GM21576 (cell line): ENCODE measurements around the gene CPNE2.
"Not testable (repeated sequence)": the region's sequence is repeated elsewhere in the genome, so short reads cannot be mapped to it uniquely, and the experiment has no call there.

Source experiments
- ATAC-seq: cut with Tn5 transposase; IDR thresholded peaks from one replicate; pipeline ENCODE4 v1.9.1; 2021; ENCODE audit warnings: mild to moderate bottlenecking, moderate library complexity; ENCODE audit not compliant: unreplicated experiment

Gene CPNE2

GRCh38 chr16:57098188-57098841 lies 5.9 kb downstream of the CPNE2 start:
- no peak for ATAC-seq

- ATAC-seq: not testable (repeated sequence)
Measured at GRCh38 chr16:57099965-57100364, 7.6 kb downstream of the CPNE2 start.

GRCh38 chr16:57100445-57100844 lies 8.1 kb downstream of the CPNE2 start:
- no peak for ATAC-seq

GRCh38 chr16:57102888-57103851 lies 10.8 kb downstream of the CPNE2 start:
- no peak for ATAC-seq

GRCh38 chr16:57104706-57105105 lies 12.3 kb downstream of the CPNE2 start:
- ATAC-seq: no peak

- ATAC-seq: no peak
Measured at GRCh38 chr16:57105184-57105583, 12.8 kb downstream of the CPNE2 start.

- no peak for ATAC-seq
Measured at GRCh38 chr16:57106767-57107166, 14.4 kb downstream of the CPNE2 start.

GRCh38 chr16:57107321-57107922 lies 15.0 kb downstream of the CPNE2 start:
- no peak for ATAC-seq

- ATAC-seq: no peak
Measured at GRCh38 chr16:57108432-57108831, 16.0 kb downstream of the CPNE2 start.

- not testable (repeated sequence) for ATAC-seq
Measured at GRCh38 chr16:57109259-57110105, 17.1 kb downstream of the CPNE2 start.

GRCh38 chr16:57110937-57111336 lies 18.6 kb downstream of the CPNE2 start:
- no peak for ATAC-seq

GRCh38 chr16:57111420-57111819 lies 19.0 kb downstream of the CPNE2 start:
- no peak for ATAC-seq

- ATAC-seq: no peak
Measured at GRCh38 chr16:57112403-57113041, 20.1 kb downstream of the CPNE2 start.

- no peak for ATAC-seq
Measured at GRCh38 chr16:57113042-57113453, 20.7 kb downstream of the CPNE2 start.

GRCh38 chr16:57113664-57114063 lies 21.3 kb downstream of the CPNE2 start:
- no peak for ATAC-seq

- no peak for ATAC-seq
Measured at GRCh38 chr16:57115168-57115513, 22.8 kb downstream of the CPNE2 start.

GRCh38 chr16:57115514-57116182 lies 23.3 kb downstream of the CPNE2 start:
- ATAC-seq: no peak

GRCh38 chr16:57118461-57119084 lies 26.2 kb downstream of the CPNE2 start:
- ATAC-seq: no peak

- ATAC-seq: no peak
Measured at GRCh38 chr16:57123216-57123973, 31.0 kb downstream of the CPNE2 start.
